Hematopoietic multipotent progenitor cell treated with erythropoietin and hydrocortisone succinate and interleukin-3 and kit ligand, for 6 days (in vitro differentiated cells): Measurements from ENCODE around the gene TAGLN.
"Not testable (repeated sequence)": the region's sequence is repeated elsewhere in the genome, so short reads cannot be mapped to it uniquely, and the experiment has no call there.

ENCODE experiments used
- DNase-seq: peaks from one replicate; pipeline ENCODE4 v3.0.0-alpha.2; 2015

Gene TAGLN

GRCh38 chr11:117197516-117198456 lies 1.4 kb upstream of the TAGLN start:
- peak; percentile 30 for DNase-seq

GRCh38 chr11:117198613-117199012 lies 557 bp upstream of the TAGLN start:
- DNase-seq: no peak

GRCh38 chr11:117199916-117200812 lies 994 bp downstream of the TAGLN start:
- DNase-seq: no peak

GRCh38 chr11:117200813-117201657 lies 1.9 kb downstream of the TAGLN start:
- DNase-seq: no peak

- DNase-seq: no peak
These were observed 2.6 kb downstream of the TAGLN start for GRCh38 chr11:117201658-117202305.

GRCh38 chr11:117202386-117203068 lies 3.4 kb downstream of the TAGLN start:
- DNase-seq: no peak

GRCh38 chr11:117203069-117203407 lies 3.9 kb downstream of the TAGLN start:
- no peak for DNase-seq

GRCh38 chr11:117204283-117205080 lies 5.3 kb downstream of the TAGLN start:
- DNase-seq: no peak

- DNase-seq: no peak
These were observed 6.1 kb downstream of the TAGLN start for GRCh38 chr11:117205211-117205818.

- not testable (repeated sequence) for DNase-seq
These were observed 6.9 kb downstream of the TAGLN start for GRCh38 chr11:117206111-117206510.

- DNase-seq: not testable (repeated sequence)
These were observed 7.7 kb downstream of the TAGLN start for GRCh38 chr11:117206859-117207258.

- not testable (repeated sequence) for DNase-seq
These were observed 8.3 kb downstream of the TAGLN start for GRCh38 chr11:117207481-117207880.

- not testable (repeated sequence) for DNase-seq
These were observed 9.5 kb downstream of the TAGLN start for GRCh38 chr11:117208710-117209109.

- not testable (repeated sequence) for DNase-seq
These were observed 10.4 kb downstream of the TAGLN start for GRCh38 chr11:117209351-117210125.

GRCh38 chr11:117210620-117211019 lies 11.4 kb downstream of the TAGLN start:
- DNase-seq: no peak

- no peak for DNase-seq
These were observed 13.7 kb downstream of the TAGLN start for GRCh38 chr11:117212697-117213355.

- no peak for DNase-seq
These were observed 15.4 kb downstream of the TAGLN start for GRCh38 chr11:117214404-117215110.
